ENCODE measurements around the gene GP5.

The GP5 gene

DNA sequence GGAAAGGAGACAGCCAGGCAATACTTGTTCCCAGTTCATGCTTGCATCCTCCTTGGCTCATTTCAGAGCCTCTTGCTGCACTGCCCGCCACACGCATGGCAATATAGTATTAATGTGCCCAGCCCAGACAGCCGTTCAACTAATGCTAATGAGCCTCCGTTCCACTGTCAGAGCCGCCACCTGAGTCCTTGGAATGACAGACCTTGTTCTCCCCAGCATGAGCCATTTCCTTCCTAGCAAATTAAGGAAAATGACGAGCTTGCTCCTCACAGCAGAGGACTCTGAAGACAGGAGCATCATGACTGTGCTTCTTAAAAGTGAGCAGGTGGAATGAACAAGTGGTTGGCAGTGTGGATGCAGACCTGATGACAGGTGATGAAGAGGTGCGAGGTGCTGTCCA, 18.7 kb downstream of the GP5 start:
- Histone ChIP-seq H3K4me2 (ENCODE audit: low read length) (no peak overlapping the region), H3K27me3 (ENCODE audit: low read depth, low read length) (peaks cover 24% of the 10 kb centered on the region), H3K27ac (ENCODE audit: low read length) (no peak overlapping the region)

DNA sequence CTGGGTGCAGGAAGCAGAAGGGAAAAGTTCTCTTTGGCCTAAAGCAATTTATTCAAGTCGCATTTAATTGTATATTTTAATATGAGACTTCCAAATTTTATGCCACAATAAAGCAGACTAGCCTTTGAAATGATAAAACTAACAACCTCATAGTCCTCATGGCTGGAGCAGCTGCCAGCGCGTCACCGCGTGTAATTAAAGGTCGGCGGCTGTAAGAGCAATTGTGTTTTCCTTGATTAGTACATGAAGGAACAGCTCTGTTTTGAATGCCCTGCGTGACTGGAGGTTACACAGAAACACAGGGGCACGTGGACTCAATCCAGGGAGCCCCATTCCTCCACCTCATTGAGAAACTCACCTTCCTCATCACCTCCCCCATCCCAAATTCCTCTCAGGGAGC, 19.4 kb downstream of the GP5 start:
- Histone ChIP-seq H3K9me3 (ENCODE audit: insufficient read depth, low read length) (no peaks in the 10 kb centered on the region), H3K27ac (ENCODE audit: low read length) (no peak overlapping the region), H3K36me3 (replicated peaks; ENCODE audit: low read depth, low read length) (no peaks in the 10 kb centered on the region), H3K9ac (ENCODE audit: low read length) (no peak overlapping the region), H3K4me3 (ENCODE audit: low read length) (no peak overlapping the region), H3K79me2 (ENCODE audit: low read length) (no peaks in the 10 kb centered on the region), H3K4me1 (ENCODE audit: low read length) (no peaks in the 10 kb centered on the region), H2AFZ (ENCODE audit: low read depth, low read length) (no peak overlapping the region), H3K4me2 (ENCODE audit: low read length) (no peak overlapping the region), H3K27me3 (ENCODE audit: low read depth, low read length) (peaks cover 22% of the 10 kb centered on the region), H4K20me1 (ENCODE audit: insufficient read depth, low read length) (no peaks in the 10 kb centered on the region)
- TF ChIP-seq, protein P1, sequence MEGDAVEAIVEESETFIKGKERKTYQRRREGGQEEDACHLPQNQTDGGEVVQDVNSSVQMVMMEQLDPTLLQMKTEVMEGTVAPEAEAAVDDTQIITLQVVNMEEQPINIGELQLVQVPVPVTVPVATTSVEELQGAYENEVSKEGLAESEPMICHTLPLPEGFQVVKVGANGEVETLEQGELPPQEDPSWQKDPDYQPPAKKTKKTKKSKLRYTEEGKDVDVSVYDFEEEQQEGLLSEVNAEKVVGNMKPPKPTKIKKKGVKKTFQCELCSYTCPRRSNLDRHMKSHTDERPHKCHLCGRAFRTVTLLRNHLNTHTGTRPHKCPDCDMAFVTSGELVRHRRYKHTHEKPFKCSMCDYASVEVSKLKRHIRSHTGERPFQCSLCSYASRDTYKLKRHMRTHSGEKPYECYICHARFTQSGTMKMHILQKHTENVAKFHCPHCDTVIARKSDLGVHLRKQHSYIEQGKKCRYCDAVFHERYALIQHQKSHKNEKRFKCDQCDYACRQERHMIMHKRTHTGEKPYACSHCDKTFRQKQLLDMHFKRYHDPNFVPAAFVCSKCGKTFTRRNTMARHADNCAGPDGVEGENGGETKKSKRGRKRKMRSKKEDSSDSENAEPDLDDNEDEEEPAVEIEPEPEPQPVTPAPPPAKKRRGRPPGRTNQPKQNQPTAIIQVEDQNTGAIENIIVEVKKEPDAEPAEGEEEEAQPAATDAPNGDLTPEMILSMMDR (IDR thresholded peaks at IDR 0.05; ENCODE audit: low read depth, low read length), result no peak
- no peak for TF ChIP-seq EZH2phosphoT487 (IDR thresholded peaks at IDR 0.05; ENCODE audit: low read depth)

More for the DNA sequence above, 18.7 kb downstream of the GP5 start:
- no peaks in the 10 kb centered on the region for H3K79me2 ChIP-seq (ENCODE audit: low read length)
- H3K9me3 ChIP-seq (ENCODE audit: insufficient read depth, low read length), result no peaks in the 10 kb centered on the region
- H3K4me1 ChIP-seq (ENCODE audit: low read length), result no peaks in the 10 kb centered on the region
- no peak for TF ChIP-seq EZH2phosphoT487 (IDR thresholded peaks at IDR 0.05; ENCODE audit: low read depth)
- TF ChIP-seq, protein P1 (IDR thresholded peaks at IDR 0.05; ENCODE audit: low read depth, low read length), result no peak
- no peaks in the 10 kb centered on the region for H4K20me1 ChIP-seq (ENCODE audit: insufficient read depth, low read length)
- H3K36me3 ChIP-seq (replicated peaks; ENCODE audit: low read depth, low read length), result no peaks in the 10 kb centered on the region
- H3K9ac ChIP-seq (ENCODE audit: low read length), result no peak overlapping the region
- H2AFZ ChIP-seq (ENCODE audit: low read depth, low read length), result no peak overlapping the region
- H3K4me3 ChIP-seq (ENCODE audit: low read length), result no peak overlapping the region

DNA sequence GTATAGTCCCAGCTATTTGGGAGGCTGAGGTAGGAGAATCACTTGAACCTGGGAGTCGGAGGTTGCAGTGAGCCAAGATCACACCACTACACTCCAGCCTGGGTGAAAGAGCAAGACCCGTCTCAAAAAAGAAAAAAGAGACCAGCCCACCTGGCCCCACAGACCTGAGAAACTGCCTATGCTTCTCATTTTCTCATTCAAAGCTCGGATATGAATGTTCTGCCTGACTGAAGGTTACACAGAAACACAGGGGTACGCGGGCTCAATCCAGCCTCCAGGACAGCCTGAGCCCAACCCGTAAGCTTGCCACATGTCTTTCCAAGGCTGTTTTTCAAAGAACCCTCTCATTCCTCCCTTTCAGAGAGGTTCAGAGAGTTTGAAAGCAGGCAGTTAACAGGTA, 19.8 kb downstream of the GP5 start:
- H3K9ac ChIP-seq (ENCODE audit: low read length), result no peak overlapping the region
- H3K79me2 ChIP-seq (ENCODE audit: low read length), result no peaks in the 10 kb centered on the region
- no peak overlapping the region for H3K27ac ChIP-seq (ENCODE audit: low read length)
- no peaks in the 10 kb centered on the region for H3K4me1 ChIP-seq (ENCODE audit: low read length)
- no peak overlapping the region for H3K4me3 ChIP-seq (ENCODE audit: low read length)
- no peak overlapping the region for H2AFZ ChIP-seq (ENCODE audit: low read depth, low read length)
- TF ChIP-seq EZH2phosphoT487 (IDR thresholded peaks at IDR 0.05; ENCODE audit: low read depth), result no peak
- TF ChIP-seq, protein P1 (IDR thresholded peaks at IDR 0.05; ENCODE audit: low read depth, low read length), result no peak
- no peak overlapping the region for H3K4me2 ChIP-seq (ENCODE audit: low read length)
- no peaks in the 10 kb centered on the region for H3K9me3 ChIP-seq (ENCODE audit: insufficient read depth, low read length)
- H3K36me3 ChIP-seq (replicated peaks; ENCODE audit: low read depth, low read length), result no peaks in the 10 kb centered on the region
- H3K27me3 ChIP-seq (ENCODE audit: low read depth, low read length), result peaks cover 18% of the 10 kb centered on the region
- H4K20me1 ChIP-seq (ENCODE audit: insufficient read depth, low read length), result no peaks in the 10 kb centered on the region

DNA sequence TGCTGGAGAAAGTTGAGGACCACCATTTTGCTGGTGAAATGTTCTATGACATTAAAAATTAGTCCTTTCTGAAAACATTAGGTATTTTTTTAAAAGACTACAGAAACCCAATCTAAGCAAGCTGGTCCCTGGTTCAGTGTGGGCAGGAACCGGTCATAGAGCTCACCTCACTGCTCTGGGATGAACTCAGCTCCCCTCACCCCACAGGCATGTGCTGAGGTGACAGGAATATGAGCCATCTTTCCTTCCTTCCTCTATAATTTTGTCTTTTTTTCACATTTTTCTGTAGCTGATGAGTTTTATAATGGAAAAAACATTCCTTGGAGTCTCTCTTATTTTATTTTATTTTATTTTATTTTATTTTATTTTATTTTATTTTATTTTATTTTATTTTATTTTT, 21.4 kb downstream of the GP5 start:
- H3K4me2 ChIP-seq (ENCODE audit: low read length), result no peak overlapping the region
- H3K4me1 ChIP-seq (ENCODE audit: low read length), result no peaks in the 10 kb centered on the region
- H3K27me3 ChIP-seq (ENCODE audit: low read depth, low read length), result peaks cover 14% of the 10 kb centered on the region
- no peaks in the 10 kb centered on the region for H3K79me2 ChIP-seq (ENCODE audit: low read length)
- no peak overlapping the region for H3K27ac ChIP-seq (ENCODE audit: low read length)
- no peaks in the 10 kb centered on the region for H4K20me1 ChIP-seq (ENCODE audit: insufficient read depth, low read length)
- no peak overlapping the region for H3K4me3 ChIP-seq (ENCODE audit: low read length)
- no peak overlapping the region for H3K9ac ChIP-seq (ENCODE audit: low read length)
- H3K9me3 ChIP-seq (ENCODE audit: insufficient read depth, low read length), result no peaks in the 10 kb centered on the region
- no peak overlapping the region for H2AFZ ChIP-seq (ENCODE audit: low read depth, low read length)
- TF ChIP-seq EZH2phosphoT487 (IDR thresholded peaks at IDR 0.05; ENCODE audit: low read depth), result no peak
- TF ChIP-seq, protein P1 (IDR thresholded peaks at IDR 0.05; ENCODE audit: low read depth, low read length), result no peak
- H3K36me3 ChIP-seq (replicated peaks; ENCODE audit: low read depth, low read length), result no peaks in the 10 kb centered on the region
